AG04450 (cell line): ENCODE results near the gene CACNB2. TPM values are rescaled to one million over a fixed set of nuclear protein-coding genes. Genes with fewer than 3 reads are reported as not detected.

ENCODE experiments used
- CTCF ChIA-PET: fragments of 300-600, 350-600 bp; formaldehyde crosslinking; extraction: SDS; loops from one replicate; lab custom pipeline; 2022; ENCODE audit warnings: antibody characterized with exemption, inconsistent platforms; lab: Charles Lee
- POLR2A ChIA-PET: fragments of 350-600 bp; formaldehyde crosslinking; extraction: SDS; loops from one replicate; lab custom pipeline; 2021; ENCODE audit warnings: antibody characterized with exemption, inconsistent platforms; lab: Yijun Ruan, JAX
- DNase-seq: peaks from one replicate; pipeline ENCODE4 v3.0.0-alpha.2; 2011; ENCODE audit warnings: low read depth, low spot score
- H3K27ac ChIP-seq: one replicate; pipeline ENCODE4 v1.5.1; 2012; ENCODE audit warnings: low read depth, low read length, control low read depth
- H3K27me3 ChIP-seq: one replicate; pipeline ENCODE4 v1.6.0; 2012; ENCODE audit warnings: low read length; ENCODE audit not compliant: control insufficient read depth, insufficient read depth
- H3K4me3 ChIP-seq: 2 replicates; pipeline ENCODE4 v1.5.1; 2011; ENCODE audit warnings: mild to moderate bottlenecking, low read depth, low read length, control low read depth
- H3K9me3 ChIP-seq: 2 replicates; pipeline ENCODE4 v1.5.1; 2012; ENCODE audit warnings: low read length; ENCODE audit not compliant: control insufficient read depth, insufficient read depth
- CTCF ChIP-seq: IDR thresholded peaks from 2 replicates; pipeline ENCODE4 v1.5.1; 2011; ENCODE audit warnings: low read depth, low read length, control low read depth, inconsistent platforms
- polyA plus RNA-seq: library from polyadenylated mRNA; depleted of rRNA; stranded (reverse); fragments of >200 nt; gene quantifications from 2 replicates; pipeline ENCODE4 v1.2.3, GENCODE V29; 2011

The CACNB2 gene
- polyA plus RNA-seq, 1 experiment: 0.76 TPM

GRCh38 chr10:18528292-18528691 is 388.1 kb downstream of the CACNB2 start:
- TF ChIP-seq CTCF: no peak
- Histone ChIP-seq H3K9me3 (no peaks in the 10 kb centered on the region; the same call in 1 of the 2 replicates), H3K27me3 (no peaks in the 10 kb centered on the region), H3K4me3 (no peak overlapping the region), H3K27ac (no peak overlapping the region)
- DNase-seq: peak; percentile 30
- POLR2A ChIA-PET: interaction anchor here (0.5 to 1.8 kb wide), 6 partner anchors 14 to 218 kb away, joined by 3 to 11 read pairs (median 4); partner anchors contain the start of gene ARL5B
- CTCF ChIA-PET: no interaction called here

- TF ChIP-seq CTCF: no peak
- ChIA-PET CTCF (no interaction called here), POLR2A (no interaction called here)
Measured at GRCh38 chr10:18532881-18533535, 392.8 kb downstream of the CACNB2 start.

GRCh38 chr10:18533896-18534295 is 393.7 kb downstream of the CACNB2 start:
- Histone ChIP-seq H3K27ac (no peak overlapping the region), H3K9me3 (no peaks in the 10 kb centered on the region; the same call in 1 of the 2 replicates), H3K27me3 (no peaks in the 10 kb centered on the region), H3K4me3 (no peak overlapping the region)
- TF ChIP-seq CTCF: no peak
- CTCF ChIA-PET: interaction anchor here (0.6 kb wide), 1 partner anchor 680 kb away, joined by 4 read pairs; no protein-coding TSS in a partner anchor
- POLR2A ChIA-PET: no interaction called here
- DNase-seq: no peak

More at GRCh38 chr10:18532881-18533535, 392.8 kb downstream of the CACNB2 start:
- H3K27me3 ChIP-seq: no peaks in the 10 kb centered on the region
- no peak overlapping the region for H3K4me3 ChIP-seq
- H3K27ac ChIP-seq: no peak overlapping the region
- no peaks in the 10 kb centered on the region; the same call in 1 of the 2 replicates for H3K9me3 ChIP-seq
- no peak for DNase-seq

- ChIA-PET POLR2A (no interaction called here), CTCF (no interaction called here)
- no peaks in the 10 kb centered on the region for H3K9me3 ChIP-seq
- no peak overlapping the region for H3K27ac ChIP-seq
- no peak overlapping the region for H3K4me3 ChIP-seq
- no peak for TF ChIP-seq CTCF
- no peak for DNase-seq
- H3K27me3 ChIP-seq: no peaks in the 10 kb centered on the region
Measured at GRCh38 chr10:18539335-18539734, 399.1 kb downstream of the CACNB2 start.

GRCh38 chr10:18540195-18540594 is 400.0 kb downstream of the CACNB2 start:
- Histone ChIP-seq H3K27me3 (no peaks in the 10 kb centered on the region), H3K27ac (no peak overlapping the region), H3K4me3 (no peak overlapping the region), H3K9me3 (no peaks in the 10 kb centered on the region)
- POLR2A ChIA-PET: no interaction called here
- DNase-seq: no peak
- TF ChIP-seq CTCF: no peak
- CTCF ChIA-PET: no interaction called here
